D721Med (cell line): ENCODE data around the gene SBF1.
"Not testable (repeated sequence)": the region's sequence is repeated elsewhere in the genome, so short reads cannot be mapped to it uniquely, and the experiment has no call there.

Experiments used
- DNase-seq: peaks from one replicate; pipeline ENCODE4 v3.0.0; 2011; ENCODE audit warnings: low spot score; ENCODE audit not compliant: insufficient read length
- FAIRE-seq: peaks from 2 replicates; lab custom pipeline; 2011; peaks lifted over from hg19 to GRCh38; lab: Jason Lieb, UNC
- TF ChIP-seq, protein P1 (sequence below): IDR thresholded peaks from 2 replicates; pipeline ENCODE4 v1.5.1; 2012; ENCODE audit warnings: mild to moderate bottlenecking, control low read depth; ENCODE audit not compliant: insufficient read depth; ENCODE audit errors: missing control alignments

The SBF1 gene

DNA sequence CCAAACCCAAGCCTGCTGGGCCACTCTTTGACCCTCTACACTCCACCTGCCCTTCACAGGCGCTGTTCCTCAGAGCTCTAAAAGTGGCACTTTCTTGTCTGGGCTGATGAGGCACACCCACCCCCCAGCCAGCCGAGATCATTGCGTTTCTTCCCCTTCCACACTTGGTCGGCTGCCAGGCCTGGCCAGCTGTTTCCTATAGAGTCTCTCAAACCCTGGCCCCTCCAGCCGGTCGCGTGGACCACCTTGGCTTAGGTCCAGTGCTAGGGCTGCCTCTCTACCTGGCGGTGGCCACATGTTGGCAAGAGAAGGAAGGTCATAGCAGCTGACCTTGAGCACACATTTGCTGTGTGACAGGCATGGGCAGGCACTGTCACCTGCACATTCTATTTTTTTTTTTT, 71.1 kb downstream of the SBF1 start:
- DNase-seq (no peak), FAIRE-seq (no peak)
- TF ChIP-seq, protein P1, sequence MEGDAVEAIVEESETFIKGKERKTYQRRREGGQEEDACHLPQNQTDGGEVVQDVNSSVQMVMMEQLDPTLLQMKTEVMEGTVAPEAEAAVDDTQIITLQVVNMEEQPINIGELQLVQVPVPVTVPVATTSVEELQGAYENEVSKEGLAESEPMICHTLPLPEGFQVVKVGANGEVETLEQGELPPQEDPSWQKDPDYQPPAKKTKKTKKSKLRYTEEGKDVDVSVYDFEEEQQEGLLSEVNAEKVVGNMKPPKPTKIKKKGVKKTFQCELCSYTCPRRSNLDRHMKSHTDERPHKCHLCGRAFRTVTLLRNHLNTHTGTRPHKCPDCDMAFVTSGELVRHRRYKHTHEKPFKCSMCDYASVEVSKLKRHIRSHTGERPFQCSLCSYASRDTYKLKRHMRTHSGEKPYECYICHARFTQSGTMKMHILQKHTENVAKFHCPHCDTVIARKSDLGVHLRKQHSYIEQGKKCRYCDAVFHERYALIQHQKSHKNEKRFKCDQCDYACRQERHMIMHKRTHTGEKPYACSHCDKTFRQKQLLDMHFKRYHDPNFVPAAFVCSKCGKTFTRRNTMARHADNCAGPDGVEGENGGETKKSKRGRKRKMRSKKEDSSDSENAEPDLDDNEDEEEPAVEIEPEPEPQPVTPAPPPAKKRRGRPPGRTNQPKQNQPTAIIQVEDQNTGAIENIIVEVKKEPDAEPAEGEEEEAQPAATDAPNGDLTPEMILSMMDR = no peak

DNA sequence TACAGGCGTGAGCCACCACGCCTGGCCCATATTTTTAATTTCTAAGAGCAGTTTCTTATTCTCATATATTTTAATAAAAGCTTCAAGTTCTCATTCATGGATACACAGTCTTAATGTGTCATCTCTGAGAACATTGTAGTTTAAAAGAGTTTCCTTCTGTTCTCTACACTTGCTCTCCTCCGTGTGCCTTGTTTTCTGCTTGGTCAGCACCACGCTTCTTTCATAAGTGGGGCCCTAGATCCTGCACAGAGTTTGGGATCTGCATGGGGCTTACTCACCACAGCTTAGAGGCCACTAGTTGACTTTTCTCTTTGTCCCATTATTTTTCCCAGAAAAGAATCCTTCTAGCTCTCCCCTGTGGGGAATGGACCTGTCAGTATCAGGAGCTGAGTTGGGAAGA, 72.9 kb downstream of the SBF1 start:
- no peak for DNase-seq
- TF ChIP-seq, protein P1 = no peak
- FAIRE-seq = no peak

DNA sequence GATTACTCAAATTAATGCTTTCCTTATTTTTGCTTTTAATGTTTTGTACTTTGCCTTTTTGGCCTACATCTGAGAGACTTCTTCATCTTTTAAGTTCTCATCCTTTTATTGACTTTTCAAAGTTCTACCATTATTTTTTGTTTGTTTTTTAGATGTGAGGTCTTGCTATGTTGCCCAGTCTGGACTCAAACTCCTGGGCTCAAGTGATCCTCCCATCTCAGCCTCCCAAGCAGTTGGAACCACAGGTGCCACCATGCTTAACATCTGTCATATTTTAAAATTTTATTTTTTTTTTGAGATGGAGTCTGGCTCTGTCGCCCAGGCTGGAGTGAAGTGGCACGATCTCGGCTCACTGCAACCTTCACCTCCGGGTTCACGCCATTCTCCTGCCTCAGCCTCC, 73.9 kb downstream of the SBF1 start:
- TF ChIP-seq, protein P1 = no peak
- DNase-seq = no peak
- no peak for FAIRE-seq

DNA sequence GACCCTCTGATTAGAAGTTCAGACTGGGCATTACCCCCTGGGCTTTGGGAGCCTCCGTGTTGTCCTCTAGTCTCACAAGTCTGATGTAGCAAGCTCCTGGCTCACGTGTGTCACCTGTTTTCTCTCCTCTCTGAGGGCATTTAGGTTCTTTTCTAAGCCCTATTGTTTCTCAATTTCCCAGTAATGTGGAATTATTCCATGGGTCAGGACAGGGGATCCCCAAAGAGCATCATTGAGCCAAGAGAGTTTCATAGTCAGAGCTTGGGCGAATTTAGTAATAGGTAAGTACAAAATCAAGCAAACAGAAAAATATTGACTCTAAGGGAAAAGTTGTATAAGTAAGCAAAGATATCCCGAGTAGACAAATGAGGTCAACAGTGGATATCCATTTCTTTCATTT, 74.4 kb downstream of the SBF1 start:
- DNase-seq (no peak), FAIRE-seq (no peak)
- TF ChIP-seq, protein P1 = no peak

DNA sequence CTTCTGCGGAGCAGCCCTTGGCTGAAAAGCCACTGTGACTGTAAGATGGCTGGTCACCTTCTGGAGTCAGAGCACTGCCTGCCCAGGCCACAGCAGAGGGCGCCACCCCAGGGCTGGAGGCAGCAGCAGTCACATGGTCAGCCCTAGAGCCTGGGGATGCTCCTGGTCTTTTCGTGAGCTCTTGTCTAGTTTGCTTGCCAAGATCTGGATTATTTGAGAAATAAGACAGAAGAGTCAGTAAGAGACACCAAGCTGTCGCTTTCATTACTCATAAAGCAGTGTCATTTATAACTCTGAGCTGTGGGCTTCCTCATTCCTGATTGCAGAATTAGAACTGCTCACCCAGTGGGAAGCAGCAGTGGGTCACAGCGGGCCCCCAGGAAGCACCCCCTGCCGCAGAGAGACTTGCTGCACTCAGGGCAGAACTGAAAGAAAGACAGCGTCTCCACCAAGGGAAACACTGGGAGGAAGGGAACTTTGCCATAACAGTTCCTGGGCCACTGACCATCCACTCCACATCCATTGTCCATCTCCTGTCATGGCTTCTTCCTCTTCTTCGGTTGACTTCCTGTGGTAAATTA, 75.0 kb downstream of the SBF1 start:
- no peak for FAIRE-seq
- TF ChIP-seq, protein P1 = peak; percentile 43
- no peak for DNase-seq

DNA sequence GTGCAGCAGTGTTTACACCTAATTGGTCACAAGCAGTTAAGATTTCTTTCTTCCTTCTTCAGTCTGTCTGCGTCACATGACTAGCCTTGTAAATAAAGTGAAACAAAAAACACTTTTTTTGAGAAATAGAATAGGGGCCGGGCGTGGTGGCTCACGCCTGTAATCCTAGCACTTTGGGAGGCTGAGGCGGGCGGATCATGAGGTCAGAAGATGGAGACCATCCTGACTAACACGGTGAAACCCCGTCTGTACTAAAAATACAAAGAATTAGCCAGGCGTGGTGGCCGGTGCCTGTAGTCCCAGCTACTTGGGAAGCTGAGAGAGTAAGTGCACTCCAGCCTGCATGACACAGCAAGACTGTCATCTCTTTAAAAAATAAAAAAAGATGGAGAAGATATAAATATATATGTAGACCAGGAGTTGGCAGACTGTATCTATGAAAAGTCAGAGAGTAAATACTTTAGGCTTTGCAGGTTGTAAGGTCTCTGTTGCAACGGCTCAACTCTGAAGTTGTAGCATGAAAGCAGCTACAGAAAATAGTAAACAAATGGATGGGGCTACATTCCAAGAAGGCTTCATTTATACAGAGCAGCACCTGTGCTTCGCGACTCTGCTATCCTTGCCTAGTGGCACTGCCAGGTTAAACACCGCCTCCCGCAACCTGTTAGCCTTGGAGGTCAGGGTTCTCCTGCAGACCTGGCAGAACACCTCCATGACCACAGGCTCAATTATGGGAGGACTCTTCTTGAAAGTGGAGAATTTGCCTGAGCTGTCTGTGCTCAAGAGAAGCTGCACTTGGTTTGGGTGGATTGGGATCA, 75.8 kb downstream of the SBF1 start:
- TF ChIP-seq, protein P1 = no peak
- DNase-seq (no peak), FAIRE-seq (no peak)

DNA sequence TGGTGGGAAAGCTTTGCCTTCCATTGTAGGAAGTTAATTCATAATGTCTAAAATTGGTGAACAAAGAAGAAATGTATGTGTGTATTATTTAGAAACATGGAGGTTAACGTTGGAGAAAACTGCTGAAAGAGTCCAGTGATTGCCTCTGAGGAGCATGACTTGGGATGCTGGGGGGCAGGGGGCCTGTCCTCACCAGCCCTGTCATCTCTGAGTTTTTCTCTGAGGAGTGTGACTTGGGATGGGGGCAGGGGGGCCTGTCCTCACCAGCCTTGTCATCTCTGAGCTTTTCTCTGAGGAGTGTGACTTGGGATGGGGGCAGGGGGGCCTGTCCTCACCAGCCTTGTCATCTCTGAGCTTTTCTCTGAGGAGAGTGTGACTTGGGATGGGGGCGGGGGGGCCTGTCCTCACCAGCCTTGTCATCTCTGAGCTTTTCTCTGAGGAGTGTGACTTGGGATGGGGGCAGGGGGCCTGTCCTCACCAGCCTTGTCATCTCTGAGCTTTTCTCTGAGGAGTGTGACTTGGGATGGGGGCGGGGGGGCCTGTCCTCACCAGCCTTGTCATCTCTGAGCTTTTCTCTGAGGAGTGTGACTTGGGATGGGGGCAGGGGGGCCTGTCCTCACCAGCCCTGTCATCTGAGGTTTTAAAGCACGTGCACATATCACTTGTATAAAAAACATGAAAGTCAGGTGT, 77.3 kb downstream of the SBF1 start:
- not testable (repeated sequence) for FAIRE-seq, DNase-seq
